Activated CD8-positive, alpha-beta T cell treated with anti-CD3 and anti-CD28 coated beads, Interleukin-2, amount 10 ng/mL, durations not matched to agents 7 days and 5 days (primary cell): ENCODE measurements around the gene PRCP. TPM values are rescaled to one million over a fixed set of nuclear protein-coding genes. Genes with fewer than 3 reads are reported as not detected.

Experiments
- ATAC-seq: fragments of 150-1000 bp; cut with Tn5 transposase; one replicate; pipeline ENCODE4 v1.10.0; 2021; ENCODE audit warnings: moderate library complexity
- CTCF ChIA-PET: fragments of 350-600 bp; sonication (Branson Sonifier 250); formaldehyde crosslinking; loops from one replicate; lab custom pipeline; 2021; ENCODE audit warnings: antibody characterized with exemption; lab: Charles Lee
- POLR2A ChIA-PET: fragments of 350-600 bp; sonication (Branson Sonifier 250); formaldehyde crosslinking; loops from one replicate; lab custom pipeline; 2021; ENCODE audit warnings: antibody characterized with exemption; lab: Charles Lee
- DNase-seq: peaks from one replicate; pipeline ENCODE4 v3.0.0-alpha.2; 2020
- H3K27ac Mint-ChIP-seq: one replicate; pipeline ENCODE4 v1.8.0; 2021; ENCODE audit warnings: mild to moderate bottlenecking, mixed read lengths
- H3K27me3 Mint-ChIP-seq: one replicate; pipeline ENCODE4 v1.8.0; 2021; ENCODE audit warnings: low read depth, mixed read lengths
- H3K36me3 Mint-ChIP-seq: one replicate; pipeline ENCODE4 v1.8.0; 2021; ENCODE audit warnings: low read depth, mixed read lengths
- H3K4me1 Mint-ChIP-seq: one replicate; pipeline ENCODE4 v1.8.0; 2021; ENCODE audit warnings: low read depth, mixed read lengths
- H3K4me3 Mint-ChIP-seq: one replicate; pipeline ENCODE4 v1.8.0; 2021; ENCODE audit warnings: mild to moderate bottlenecking, mixed read lengths
- H3K9me3 Mint-ChIP-seq: one replicate; pipeline ENCODE4 v1.8.0; 2022; ENCODE audit warnings: mixed read lengths; ENCODE audit not compliant: insufficient read depth
- total RNA-seq, 2 experiments: library from RNA; stranded (reverse); gene quantifications; one replicate each; pipeline ENCODE4 v1.2.3, GENCODE V29; 2021

The PRCP gene
- total RNA-seq, 2 experiments from 2014 or later = 17.2 to 18.2 TPM

GRCh38 chr11:82828472-82828871 lies 71.8 kb downstream of the PRCP start:
- no peak overlapping the region for H3K27ac Mint-ChIP-seq
- POLR2A ChIA-PET = no interaction called here
- DNase-seq (no peak), ATAC-seq (no peak)
- no peaks in the 10 kb centered on the region for H3K27me3 Mint-ChIP-seq
- H3K36me3 Mint-ChIP-seq = peaks cover 8% of the 10 kb centered on the region
- no peaks in the 10 kb centered on the region for H3K4me1 Mint-ChIP-seq
- H3K9me3 Mint-ChIP-seq = no peaks in the 10 kb centered on the region
- no peak overlapping the region for H3K4me3 Mint-ChIP-seq
- CTCF ChIA-PET = no interaction called here

GRCh38 chr11:82826526-82826925 lies 73.7 kb downstream of the PRCP start:
- ATAC-seq (no peak), DNase-seq (no peak)
- H3K9me3 Mint-ChIP-seq = no peaks in the 10 kb centered on the region
- no peaks in the 10 kb centered on the region for H3K4me1 Mint-ChIP-seq
- ChIA-PET CTCF (no interaction called here), POLR2A (interaction anchor here (0.6 kb wide), 1 partner anchor 80 kb away, joined by 3 read pairs; no protein-coding TSS in a partner anchor)
- no peaks in the 10 kb centered on the region for H3K27me3 Mint-ChIP-seq
- H3K36me3 Mint-ChIP-seq = no peaks in the 10 kb centered on the region
- H3K27ac Mint-ChIP-seq = no peak overlapping the region
- H3K4me3 Mint-ChIP-seq = no peak overlapping the region

- H3K4me1 Mint-ChIP-seq = no peaks in the 10 kb centered on the region
- no peak overlapping the region for H3K27ac Mint-ChIP-seq
- no peak overlapping the region for H3K4me3 Mint-ChIP-seq
- ATAC-seq (no peak), DNase-seq (no peak)
- no peaks in the 10 kb centered on the region for H3K27me3 Mint-ChIP-seq
- H3K9me3 Mint-ChIP-seq = no peaks in the 10 kb centered on the region
- ChIA-PET CTCF (interaction anchor here (0.6 to 0.7 kb wide), 2 partner anchors 50 to 175 kb away, joined by 3 read pairs; no protein-coding TSS in a partner anchor), POLR2A (no interaction called here)
- no peaks in the 10 kb centered on the region for H3K36me3 Mint-ChIP-seq
Measured at GRCh38 chr11:82823647-82824619, 76.3 kb downstream of the PRCP start.

- no peaks in the 10 kb centered on the region for H3K9me3 Mint-ChIP-seq
- DNase-seq = no peak
- no peaks in the 10 kb centered on the region for H3K36me3 Mint-ChIP-seq
- CTCF ChIA-PET = no interaction called here
- H3K27ac Mint-ChIP-seq = no peak overlapping the region
- no peak for ATAC-seq
- peaks cover 11% of the 10 kb centered on the region for H3K27me3 Mint-ChIP-seq
- no peak overlapping the region for H3K4me3 Mint-ChIP-seq
- POLR2A ChIA-PET = no interaction called here
- H3K4me1 Mint-ChIP-seq = no peaks in the 10 kb centered on the region
Measured at GRCh38 chr11:82818409-82819043, 81.7 kb downstream of the PRCP start.

GRCh38 chr11:82815406-82815805 lies 84.8 kb downstream of the PRCP start:
- ATAC-seq = no peak
- Mint-ChIP-seq H3K4me1 (no peaks in the 10 kb centered on the region), H3K36me3 (no peaks in the 10 kb centered on the region), H3K4me3 (no peak overlapping the region), H3K27ac (no peak overlapping the region), H3K9me3 (no peaks in the 10 kb centered on the region), H3K27me3 (peaks cover 13% of the 10 kb centered on the region)
- DNase-seq = no peak
- POLR2A ChIA-PET = no interaction called here
- CTCF ChIA-PET = no interaction called here

GRCh38 chr11:82814379-82814778 lies 85.9 kb downstream of the PRCP start:
- H3K36me3 Mint-ChIP-seq = no peaks in the 10 kb centered on the region
- POLR2A ChIA-PET = no interaction called here
- ATAC-seq (no peak), DNase-seq (no peak)
- H3K4me3 Mint-ChIP-seq = no peak overlapping the region
- no peak overlapping the region for H3K27ac Mint-ChIP-seq
- no peaks in the 10 kb centered on the region for H3K9me3 Mint-ChIP-seq
- H3K4me1 Mint-ChIP-seq = no peaks in the 10 kb centered on the region
- CTCF ChIA-PET = no interaction called here
- H3K27me3 Mint-ChIP-seq = peaks cover 19% of the 10 kb centered on the region

GRCh38 chr11:82811369-82811768 lies 88.9 kb downstream of the PRCP start:
- no peak for ATAC-seq
- ChIA-PET CTCF (no interaction called here), POLR2A (no interaction called here)
- H3K9me3 Mint-ChIP-seq = no peaks in the 10 kb centered on the region
- peaks cover 30% of the 10 kb centered on the region for H3K27me3 Mint-ChIP-seq
- H3K36me3 Mint-ChIP-seq = no peaks in the 10 kb centered on the region
- H3K4me3 Mint-ChIP-seq = no peak overlapping the region
- H3K4me1 Mint-ChIP-seq = no peaks in the 10 kb centered on the region
- no peak overlapping the region for H3K27ac Mint-ChIP-seq
- no peak for DNase-seq

GRCh38 chr11:82810738-82811137 lies 89.5 kb downstream of the PRCP start:
- no peaks in the 10 kb centered on the region for H3K4me1 Mint-ChIP-seq
- H3K27me3 Mint-ChIP-seq = peaks cover 26% of the 10 kb centered on the region
- POLR2A ChIA-PET = no interaction called here
- no peak overlapping the region for H3K4me3 Mint-ChIP-seq
- no peak for ATAC-seq
- DNase-seq = no peak
- no peak overlapping the region for H3K27ac Mint-ChIP-seq
- no peaks in the 10 kb centered on the region for H3K36me3 Mint-ChIP-seq
- CTCF ChIA-PET = no interaction called here
- no peaks in the 10 kb centered on the region for H3K9me3 Mint-ChIP-seq

- Mint-ChIP-seq H3K27ac (no peak overlapping the region), H3K4me3 (no peak overlapping the region), H3K4me1 (no peaks in the 10 kb centered on the region), H3K27me3 (peaks cover 26% of the 10 kb centered on the region), H3K36me3 (no peaks in the 10 kb centered on the region), H3K9me3 (no peaks in the 10 kb centered on the region)
- ChIA-PET CTCF (no interaction called here), POLR2A (no interaction called here)
- ATAC-seq (no peak), DNase-seq (no peak)
Measured at GRCh38 chr11:82810326-82810725, 89.9 kb downstream of the PRCP start.

GRCh38 chr11:82807646-82808045 lies 92.6 kb downstream of the PRCP start:
- DNase-seq = no peak
- Mint-ChIP-seq H3K27me3 (peaks cover 26% of the 10 kb centered on the region), H3K4me1 (no peaks in the 10 kb centered on the region), H3K9me3 (no peaks in the 10 kb centered on the region), H3K36me3 (no peaks in the 10 kb centered on the region), H3K27ac (no peak overlapping the region), H3K4me3 (no peak overlapping the region)
- ChIA-PET CTCF (no interaction called here), POLR2A (no interaction called here)
- ATAC-seq = no peak

- Mint-ChIP-seq H3K27ac (no peak overlapping the region), H3K36me3 (no peaks in the 10 kb centered on the region), H3K27me3 (peaks cover 18% of the 10 kb centered on the region), H3K9me3 (no peaks in the 10 kb centered on the region), H3K4me1 (no peaks in the 10 kb centered on the region), H3K4me3 (no peak overlapping the region)
- no peak for ATAC-seq
- POLR2A ChIA-PET = no interaction called here
- CTCF ChIA-PET = interaction anchor here (1.0 kb wide), 1 partner anchor 65 kb away, joined by 4 read pairs; no protein-coding TSS in a partner anchor
- DNase-seq = no peak
Measured at GRCh38 chr11:82802710-82803109, 97.5 kb downstream of the PRCP start.
